K562 (cell line): ENCODE results near the gene PCF11. TPM values are rescaled to one million over a fixed set of nuclear protein-coding genes. Genes with fewer than 3 reads are reported as not detected.
A peak's percentile ranks its signal among the peaks of the same experiment; 100 is the strongest.

Source experiments
- ATAC-seq: fragments of 200-7000 bp; cut with Tn5 transposase; 3 replicates; pipeline ENCODE4 v1.9.1; 2020; ENCODE audit warnings: moderate library complexity
- BruUV-seq: library from RNA; stranded (reverse); fragments of 400-500 nt; replicated peaks from 2 replicates; lab custom pipeline; 2021; lab: Mats Ljungman, UMichigan
- CTCF ChIA-PET: fragments of 300-600 bp; formaldehyde crosslinking; extraction: SDS; loops from one replicate; lab custom pipeline; 2021; ENCODE audit warnings: low intra/inter-chr PET ratio; lab: Yijun Ruan, JAX
- POLR2A ChIA-PET: fragments of 300-600, 350-650 bp; sonication (Branson Sonifier 250); formaldehyde crosslinking; extraction: SDS; loops from one replicate; lab custom pipeline; 2021; ENCODE audit warnings: antibody characterized with exemption, inconsistent platforms; lab: Yijun Ruan, JAX
- DNase-seq, 4 experiments: peaks; one replicate each; pipeline versions ENCODE4 v3.0.0 to v3.0.0-alpha.2; 2011 to 2018; ENCODE audit warnings: low spot score in 3 of 4, mixed read lengths in 3 of 4; ENCODE audit errors: extremely low read depth in 1 of 4
- FAIRE-seq: peaks from 2 replicates; lab custom pipeline; 2011; peaks lifted over from hg19 to GRCh38; lab: Jason Lieb, UNC
- H2AFZ ChIP-seq: 2 replicates; pipeline ENCODE4 v1.6.0; 2011; ENCODE audit warnings: low read depth, low read length, control low read depth, inconsistent platforms
- H3K27ac ChIP-seq: fragments of 200-600 bp; 3 replicates; pipeline ENCODE4 v1.8.0; 2011; ENCODE audit warnings: low read depth, mild to moderate bottlenecking, control low read depth, inconsistent platforms, low read length, moderate library complexity, mixed read lengths; ENCODE audit errors: extremely low read depth
- H3K27me3 ChIP-seq, 2 experiments: fragments of 300-600 bp in 1 of 2; 2 replicates in 1 of 2; 3 replicates in 1 of 2; pipeline versions ENCODE4 v1.6.0 to v1.8.0; 2011; ENCODE audit warnings: inconsistent platforms in 2 of 2, low read length in 2 of 2, mild to moderate bottlenecking in 1 of 2, mixed read lengths in 1 of 2, moderate library complexity in 1 of 2; ENCODE audit not compliant: control insufficient read depth in 2 of 2, insufficient read depth in 2 of 2
- H3K36me3 ChIP-seq: fragments of 300-600 bp; 3 replicates; pipeline ENCODE4 v1.8.0; 2011; ENCODE audit warnings: mild to moderate bottlenecking, low read length, inconsistent platforms; ENCODE audit not compliant: control insufficient read depth, insufficient read depth
- H3K4me1 ChIP-seq, 2 experiments: fragments of 200-600 bp in 1 of 2; replicated peaks in 1 of 2; 2 replicates in 1 of 2; 3 replicates in 1 of 2; pipeline versions ENCODE4 v1.5.1 to v1.8.0; 2011; ENCODE audit warnings: inconsistent platforms in 2 of 2, low read length in 2 of 2, mild to moderate bottlenecking in 1 of 2, mixed read lengths in 1 of 2, moderate library complexity in 1 of 2; ENCODE audit not compliant: control insufficient read depth in 2 of 2, insufficient read depth in 2 of 2
- H3K4me2 ChIP-seq: 2 replicates; pipeline ENCODE4 v1.6.1; 2011; ENCODE audit warnings: low read length, control low read depth, inconsistent platforms, mixed read lengths; ENCODE audit not compliant: insufficient read depth
- H3K4me3 ChIP-seq: fragments of 200-600 bp; sonication (generic), shearing (Covaris generic); 2 replicates; pipeline ENCODE4 v1.5.1; 2016; ENCODE audit warnings: control low read depth, inconsistent platforms
- H3K79me2 ChIP-seq: fragments of 200-600 bp; 3 replicates; pipeline ENCODE4 v1.8.0; 2011; ENCODE audit warnings: low read length, inconsistent platforms; ENCODE audit not compliant: control insufficient read depth, insufficient read depth
- H3K9ac ChIP-seq, 2 experiments: 2 replicates each; pipeline versions ENCODE4 v1.6.0 to v1.6.1; 2011; ENCODE audit warnings: low read depth in 2 of 2, low read length in 2 of 2, control low read depth in 1 of 2, inconsistent platforms in 1 of 2, mild to moderate bottlenecking in 1 of 2, mixed read lengths in 1 of 2; ENCODE audit not compliant: insufficient read depth in 1 of 2
- H3K9me1 ChIP-seq: one replicate; pipeline ENCODE4 v1.6.0; 2011; ENCODE audit warnings: inconsistent platforms, mild to moderate bottlenecking, low read length, moderate library complexity; ENCODE audit not compliant: control insufficient read depth, insufficient read depth
- H3K9me3 ChIP-seq: replicated peaks from 2 replicates; pipeline ENCODE4 v1.5.1; 2011; ENCODE audit warnings: low read depth, low read length, inconsistent platforms; ENCODE audit not compliant: control insufficient read depth, insufficient read depth
- H4K20me1 ChIP-seq: replicated peaks from 2 replicates; pipeline ENCODE4 v1.6.1; 2011; ENCODE audit warnings: low read length, inconsistent platforms, mixed read lengths; ENCODE audit not compliant: control insufficient read depth, insufficient read depth
- CEBPG ChIP-seq, 3 experiments: fragments of 200-800 bp in 1 of 3; sonication (Bioruptor generic) in 1 of 3; sonication (generic) in 1 of 3; formaldehyde crosslinking in 1 of 3; IDR thresholded peaks in 2 of 3; conservative IDR thresholded peaks in 1 of 3; 2 replicates each; pipeline versions ENCODE4 v1.6.1 to v1.8.0; 2016 to 2022; ENCODE audit warnings: missing compliant biosample characterization in 2 of 3, missing genetic modification characterization in 2 of 3, mild to moderate bottlenecking in 1 of 3, missing genetic modification reagents in 1 of 3
- CLOCK ChIP-seq: fragments of 250-450 bp; sonication (Bioruptor Pico); IDR thresholded peaks from 2 replicates; pipeline ENCODE4 v1.4.0; 2020; ENCODE audit warnings: mild to moderate bottlenecking, moderate library complexity, borderline replicate concordance
- FOXK1 ChIP-seq: sonication (generic); formaldehyde crosslinking; IDR thresholded peaks from 2 replicates; pipeline ENCODE4 v1.8.0; 2022; ENCODE audit warnings: missing genetic modification reagents, mild to moderate bottlenecking, borderline replicate concordance
- GATAD2B ChIP-seq: fragments of 450-650 bp; IDR thresholded peaks from 2 replicates; pipeline ENCODE4 v1.6.1; 2017; ENCODE audit warnings: mild to moderate bottlenecking, borderline replicate concordance
- KAT2B ChIP-seq: IDR thresholded peaks from one replicate; pipeline ENCODE4 v1.6.1; 2012; ENCODE audit warnings: low read depth, mild to moderate bottlenecking, control low read depth, inconsistent platforms, low read length, moderate library complexity
- MAX ChIP-seq: sonication (generic); formaldehyde crosslinking; IDR thresholded peaks from 2 replicates; pipeline ENCODE4 v1.9.0; 2022; ENCODE audit warnings: mild to moderate bottlenecking, missing genetic modification reagents
- NR2F6 ChIP-seq: fragments of 450-650 bp; formaldehyde crosslinking; IDR thresholded peaks from 2 replicates; pipeline ENCODE4 v1.4.0; 2020; ENCODE audit warnings: mild to moderate bottlenecking
- RBM15 ChIP-seq: fragments of 200-400 bp; formaldehyde crosslinking; IDR thresholded peaks from 2 replicates; pipeline ENCODE4 v1.6.1; 2018; ENCODE audit warnings: mild to moderate bottlenecking, low read length, moderate library complexity; ENCODE audit not compliant: insufficient read depth
- SMARCE1 ChIP-seq: fragments of 450-650 bp; IDR thresholded peaks from 2 replicates; pipeline ENCODE4 v1.7.1; 2016; ENCODE audit warnings: mild to moderate bottlenecking
- ZBTB17 ChIP-seq: fragments of 450-650 bp; formaldehyde crosslinking; IDR thresholded peaks from 2 replicates; pipeline ENCODE4 v1.4.0; 2020; ENCODE audit warnings: mild to moderate bottlenecking
- ZNF175 ChIP-seq: fragments of 200-800 bp; sonication (Bioruptor generic); IDR thresholded peaks from 2 replicates; pipeline ENCODE4 v1.6.1; 2016; ENCODE audit warnings: low read depth, mild to moderate bottlenecking, missing genetic modification characterization, missing compliant biosample characterization
- WGBS: fragments of 100-300 bp; shearing (Covaris generic); methylation state at CpG from one replicate; pipeline ENCODE4 v1.1.6; 2016; ENCODE audit warnings: low coverage, mixed read lengths; ENCODE audit not compliant: insufficient coverage; ENCODE audit errors: missing lambda C conversion rate; 5-methylcytosine and 5-hydroxymethylcytosine counted together
- in situ Hi-C: fragments of 300-500 bp; cut with MboI; formaldehyde crosslinking; loops from 4 replicates; pipeline ENCODE4 v1.15.0; 2018; ENCODE audit warnings: inconsistent platforms, mixed read lengths
- intact Hi-C: fragments of 100-400 bp; cut with micrococcal nuclease; formaldehyde crosslinking; loops from 2 replicates; pipeline ENCODE4 v1.14.2; 2022
- polyA plus RNA-seq, 8 experiments: library from polyadenylated mRNA; depleted of rRNA in 4 of 8; stranded (reverse) in 5 of 8; unstranded in 3 of 8; fragments of >200 nt; fragmentation: Nextera tagmentation in 2 of 8; fragmentation: Illumina TruSeq in 1 of 8; extraction: Ambion mirVana in 2 of 8; extraction: Trizol in 1 of 8; gene quantifications; 2 replicates each; pipeline versions ENCODE4 v1.2.1 to v1.2.3, GENCODE V29; 2011 to 2014; ENCODE audit warnings: inconsistent platforms in 1 of 8, missing spikeins in 1 of 8
- total RNA-seq, 7 experiments: library from RNA; depleted of rRNA in 6 of 7; stranded (reverse); fragments of >200 nt in 6 of 7; fragmentation: Illumina TruSeq in 2 of 7; extraction: Trizol in 2 of 7; gene quantifications; 2 replicates each; pipeline versions ENCODE4 v1.2.1 to v1.2.3, GENCODE V29; 2011 to 2021; ENCODE audit warnings: low replicate concordance in 1 of 7

PCF11 gene
- total and polyA plus RNA-seq, 9 of the 15 experiments (the other 6 are each of a cell fraction or from before 2014, with no cell fraction given) = 9.3 to 91.6 (median 54.4) TPM

GRCh38 chr11:83122050-83122449 is 34.9 kb upstream of the PCF11 start:
- TF ChIP-seq CEBPG (CRISPR knock-in tag; IDR thresholded peaks at IDR 0.05) (no peak), CEBPG (tag; conservative IDR thresholded peaks at IDR 0.05 in 1 of 2, IDR thresholded peaks at IDR 0.05 in 1 of 2) (0 out of 4 replicates have a peak, but pooled peaks of 1 of the 2 experiments have one; percentile 23), GATAD2B (no peak)
- ATAC-seq = no peak
- DNase-seq = no peak
- BruUV-seq = no TSS peak
- no peak overlapping the region for H3K4me2 ChIP-seq
- no peaks in the 10 kb centered on the region for H4K20me1 ChIP-seq
- no peak overlapping the region for H2AFZ ChIP-seq
- no peak for FAIRE-seq
- no peaks in the 10 kb centered on the region for H3K36me3 ChIP-seq
- H3K9ac ChIP-seq = no peak overlapping the region
- H3K79me2 ChIP-seq = no peaks in the 10 kb centered on the region
- in situ Hi-C loops = no loop called here
- POLR2A ChIA-PET = no interaction called here
- no peak overlapping the region for H3K27ac ChIP-seq
- no peaks in the 10 kb centered on the region for H3K9me3 ChIP-seq
- no peaks in the 10 kb centered on the region for H3K27me3 ChIP-seq
- intact Hi-C loops = no loop called here
- H3K9me1 ChIP-seq = no peaks in the 10 kb centered on the region
- CTCF ChIA-PET = no interaction called here
- H3K4me3 ChIP-seq = no peak overlapping the region
- H3K4me1 ChIP-seq = peaks cover 0 to 4% of the 10 kb centered on the region in 2 experiments; a peak in 1 of 5 replicates

GRCh38 chr11:83122766-83123165 is 34.2 kb upstream of the PCF11 start:
- H3K27me3 ChIP-seq = no peaks in the 10 kb centered on the region
- 9% methylated on average over 2 of the region's 2 CpGs for WGBS
- intact Hi-C loops (no loop called here), in situ Hi-C loops (no loop called here)
- H3K9ac ChIP-seq = no peak overlapping the region
- no peaks in the 10 kb centered on the region for H3K36me3 ChIP-seq
- H3K9me1 ChIP-seq = no peaks in the 10 kb centered on the region
- H3K4me1 ChIP-seq = peaks cover 0 to under 1% of the 10 kb centered on the region in 2 experiments; a peak in 1 of 5 replicates
- BruUV-seq = no TSS peak
- H2AFZ ChIP-seq = no peak overlapping the region
- no peak overlapping the region for H3K4me3 ChIP-seq
- DNase-seq (no peak), ATAC-seq (no peak), FAIRE-seq (no peak)
- H3K4me2 ChIP-seq = no peak overlapping the region
- no peaks in the 10 kb centered on the region for H3K9me3 ChIP-seq
- no peaks in the 10 kb centered on the region for H3K79me2 ChIP-seq
- no peaks in the 10 kb centered on the region for H4K20me1 ChIP-seq
- no peak overlapping the region for H3K27ac ChIP-seq
- ChIA-PET POLR2A (no interaction called here), CTCF (no interaction called here)
- TF ChIP-seq ZNF175 (CRISPR knock-in tag) (no peak), NR2F6 (CRISPR knock-in tag) (no peak), FOXK1 (CRISPR knock-in tag) (no peak), SMARCE1 (no peak), MAX (CRISPR knock-in tag) (no peak), ZBTB17 (CRISPR knock-in tag) (no peak), RBM15 (no peak), KAT2B (no peak), CLOCK (CRISPR knock-in tag) (no peak)
